ENCODE data around the gene MEGF10.

The MEGF10 gene

DNA sequence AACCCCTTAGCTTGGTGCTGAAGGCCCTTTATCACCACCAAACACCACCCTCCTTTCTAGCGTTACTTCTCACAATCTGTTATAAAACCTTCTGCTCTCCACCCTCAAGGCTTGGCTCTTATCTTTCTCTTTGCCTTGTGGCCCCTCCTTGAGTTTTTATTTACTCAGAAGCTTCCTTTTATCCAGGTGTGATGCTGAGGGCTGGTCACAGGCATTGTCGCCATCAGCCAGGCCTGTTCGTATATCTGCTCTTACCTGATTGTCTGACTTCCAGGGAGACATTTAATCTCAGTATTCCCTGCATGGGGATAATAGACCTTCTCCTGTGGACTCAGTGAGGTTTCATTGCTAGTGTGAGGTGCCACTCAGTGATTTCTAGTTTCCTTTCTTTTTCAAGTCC, 34.2 kb downstream of the MEGF10 start:
- DNase-seq (ENCODE audit: low read depth in 3 of 3, low spot score in 1 of 3) = no peak

DNA sequence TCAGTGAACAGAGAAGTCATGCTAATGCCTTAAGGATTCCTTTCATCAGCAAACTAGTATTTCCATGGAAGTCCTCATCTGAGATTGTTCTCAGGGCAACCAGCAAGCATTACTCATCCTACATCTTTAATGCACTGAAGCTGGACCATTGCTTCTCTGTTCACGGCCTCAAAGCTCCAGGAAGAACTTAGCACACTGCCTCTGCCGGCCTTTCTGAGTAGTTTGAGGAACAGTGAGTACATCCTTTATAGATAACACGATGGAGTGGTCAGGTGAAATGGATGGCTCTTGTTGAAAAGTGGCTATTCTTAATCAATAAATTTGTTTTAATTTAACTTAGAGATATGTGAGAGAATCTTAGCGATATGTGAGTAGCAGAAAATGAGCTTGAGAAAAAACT, 35.8 kb downstream of the MEGF10 start:
- DNase-seq (ENCODE audit: low read depth in 3 of 3, low spot score in 1 of 3) = no peak

DNA sequence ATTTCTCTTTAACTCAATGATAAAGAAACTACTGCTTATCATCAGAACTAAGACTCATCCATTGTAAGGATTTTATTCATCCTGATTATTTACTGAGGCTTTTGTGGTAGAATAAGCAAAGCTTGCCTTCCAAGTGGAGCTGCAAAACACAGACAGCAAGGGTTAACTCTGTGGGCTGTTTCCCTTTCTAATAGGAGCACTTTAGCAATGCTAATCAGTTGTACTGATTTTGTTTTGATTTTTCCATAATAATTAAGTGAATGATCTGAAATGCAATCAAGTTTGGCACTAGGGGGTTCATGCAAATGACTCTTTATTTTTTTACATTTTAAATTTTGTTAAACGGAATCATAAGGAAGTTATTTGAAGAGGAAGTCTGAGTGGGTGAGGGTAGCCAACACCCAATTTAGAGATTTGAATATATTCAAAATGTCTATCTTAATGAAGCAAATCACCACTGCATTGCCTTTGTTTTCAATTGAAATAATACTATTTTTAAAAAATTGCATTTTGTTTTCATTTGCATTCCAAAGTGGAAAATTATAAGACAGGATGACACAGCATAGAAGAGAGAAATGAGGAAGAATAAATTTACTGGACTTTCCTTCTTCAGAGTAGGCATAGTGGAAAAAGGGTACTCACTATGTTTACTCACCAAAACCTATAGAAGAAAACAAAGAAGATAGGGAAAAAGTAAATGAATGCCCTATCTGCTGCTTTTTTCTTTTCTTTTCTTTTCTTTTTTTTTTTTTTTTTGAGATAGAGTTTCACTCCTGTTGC, 36.6 kb downstream of the MEGF10 start:
- no peak for DNase-seq (ENCODE audit: low read depth in 3 of 3, low spot score in 1 of 3)

DNA sequence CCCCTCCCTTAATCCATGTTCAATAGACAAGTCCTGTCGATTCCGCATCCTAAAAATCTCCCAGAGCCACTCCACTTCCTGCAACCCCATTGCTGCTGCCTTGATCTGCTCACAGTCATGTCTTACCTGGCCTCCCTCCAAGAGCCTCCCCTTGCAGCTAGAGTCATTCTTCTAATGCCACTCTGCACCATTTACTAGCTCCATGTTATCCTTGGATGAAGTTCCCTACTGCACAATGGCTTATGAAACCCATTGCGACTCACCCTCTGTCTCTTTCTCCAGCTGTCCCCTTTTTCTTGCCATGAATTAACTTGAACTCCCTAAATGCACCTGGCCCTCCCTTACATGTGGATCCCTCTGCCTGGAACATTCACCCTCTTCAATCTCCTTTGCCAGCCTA, 39.5 kb downstream of the MEGF10 start:
- DNase-seq (ENCODE audit: low read depth in 3 of 3, low spot score in 1 of 3) = no peak

- DNase-seq (ENCODE audit: low read depth in 3 of 3, low spot score in 1 of 3) = no peak
These were observed 41.5 kb downstream of the MEGF10 start for GRCh38 chr5:127331890-127332649.

DNA sequence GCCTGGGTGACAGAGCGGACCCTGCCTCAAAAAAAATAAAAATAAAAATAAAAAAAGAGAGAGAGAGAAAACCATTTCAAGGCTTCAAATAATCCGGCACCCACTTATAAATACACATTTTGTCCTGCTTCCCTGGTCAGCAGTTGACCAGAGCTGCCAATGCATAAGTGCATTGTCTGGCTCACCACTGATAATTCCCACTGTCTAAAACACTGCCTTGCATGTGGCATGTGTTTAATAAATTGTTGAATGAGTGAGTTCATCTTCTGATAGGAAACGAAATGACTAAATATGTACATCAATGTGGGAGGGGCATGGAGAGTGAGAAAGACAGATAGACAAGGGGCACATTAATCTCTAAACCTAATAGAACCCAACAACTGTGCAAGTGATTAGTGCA, 42.9 kb downstream of the MEGF10 start:
- no peak for DNase-seq (ENCODE audit: low read depth in 3 of 3, low spot score in 1 of 3)

DNA sequence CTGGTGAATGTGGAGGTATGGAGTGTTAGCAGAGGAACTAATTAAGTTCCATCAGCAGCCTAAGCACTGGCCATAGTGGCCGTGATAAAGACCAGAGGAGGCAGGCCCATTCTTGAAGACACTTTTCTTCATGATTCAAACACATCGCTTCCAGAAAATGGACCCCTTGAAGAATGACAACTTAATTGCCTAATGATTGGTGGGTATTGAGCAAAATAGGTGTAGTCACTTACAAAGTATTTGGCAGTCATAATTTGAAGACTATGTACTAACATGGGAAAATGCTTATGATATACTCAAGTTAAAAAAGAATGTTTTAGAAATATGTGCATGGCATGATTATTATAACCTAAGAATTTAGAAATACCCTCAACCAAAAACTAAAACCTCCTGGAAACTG, 44.8 kb downstream of the MEGF10 start:
- no peak for DNase-seq (ENCODE audit: low read depth in 3 of 3, low spot score in 1 of 3)

- DNase-seq (ENCODE audit: low read depth in 3 of 3, low spot score in 1 of 3) = no peak
These were observed 47.3 kb downstream of the MEGF10 start for GRCh38 chr5:127337876-127338275.

GRCh38 chr5:127338501-127338900, 47.9 kb downstream of the MEGF10 start:
- no peak for DNase-seq (ENCODE audit: low read depth in 3 of 3, low spot score in 1 of 3)

DNA sequence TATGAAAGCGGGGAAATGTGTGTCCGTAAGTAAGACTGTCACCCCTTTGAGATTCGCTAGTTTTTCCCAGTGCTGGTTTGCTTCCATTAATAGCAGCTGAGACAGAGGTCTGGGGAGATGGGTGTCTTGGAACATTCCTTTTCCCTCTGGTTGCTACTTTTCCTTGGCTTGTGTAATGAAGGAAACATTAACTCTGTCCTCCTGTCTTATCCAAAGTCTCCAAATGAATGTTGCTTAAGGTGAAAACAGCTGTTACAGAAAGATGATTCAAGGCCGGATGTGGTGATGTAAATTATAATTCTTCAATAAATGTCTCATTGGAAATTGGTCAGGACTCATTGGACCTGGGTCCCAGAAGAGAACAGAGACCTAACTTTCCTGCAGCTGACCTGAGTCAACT, 50.0 kb downstream of the MEGF10 start:
- DNase-seq (ENCODE audit: low read depth in 3 of 3, low spot score in 1 of 3) = no peak

DNA sequence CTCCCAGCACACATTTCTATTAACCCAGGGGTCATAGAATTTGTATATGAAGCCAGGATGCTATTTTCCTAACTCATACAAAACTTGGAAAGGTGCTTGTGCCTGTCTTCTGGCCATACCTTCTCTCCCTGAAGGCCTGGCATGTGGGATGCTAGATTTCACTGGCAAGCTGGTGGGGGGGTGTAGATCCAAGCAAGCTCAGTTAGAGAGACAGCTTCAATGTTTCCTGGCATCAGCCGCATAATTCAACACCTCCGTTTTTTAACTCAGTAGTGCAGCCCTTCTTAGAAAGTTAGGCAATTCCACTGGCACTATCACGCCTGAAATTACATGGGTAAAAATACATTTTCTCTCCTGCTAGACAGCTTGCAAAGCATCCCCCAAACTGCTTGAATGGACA, 51.8 kb downstream of the MEGF10 start:
- DNase-seq (ENCODE audit: low read depth in 3 of 3, low spot score in 1 of 3) = no peak

GRCh38 chr5:127343313-127343712, 52.7 kb downstream of the MEGF10 start:
- no peak for DNase-seq (ENCODE audit: low read depth in 3 of 3, low spot score in 1 of 3)

DNA sequence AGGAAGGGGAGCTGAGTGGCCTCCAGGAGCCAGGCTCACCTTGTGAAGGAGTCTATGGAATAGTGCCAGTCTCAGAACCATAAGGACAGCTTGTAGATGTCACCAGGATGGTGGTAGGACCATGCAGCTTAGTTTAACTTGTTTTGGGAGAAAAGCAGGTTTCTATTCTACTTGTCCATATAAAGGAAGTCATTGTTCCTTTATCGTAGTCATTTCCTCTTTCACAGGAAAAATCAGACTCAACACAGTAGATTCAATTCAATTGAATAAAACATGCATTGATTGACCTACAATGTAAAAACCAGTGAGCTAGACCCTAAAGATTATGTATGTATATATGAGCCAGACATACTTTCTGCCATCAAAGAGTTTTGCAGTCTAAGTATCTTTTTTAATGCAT, 53.3 kb downstream of the MEGF10 start:
- no peak for DNase-seq (ENCODE audit: low read depth in 3 of 3, low spot score in 1 of 3)

- DNase-seq (ENCODE audit: low read depth in 3 of 3, low spot score in 1 of 3) = no peak
These were observed 54.3 kb downstream of the MEGF10 start for GRCh38 chr5:127344931-127345330.

- no peak for DNase-seq (ENCODE audit: low read depth in 3 of 3, low spot score in 1 of 3)
These were observed 60.8 kb downstream of the MEGF10 start for GRCh38 chr5:127351418-127351817.

GRCh38 chr5:127352068-127352467, 61.5 kb downstream of the MEGF10 start:
- DNase-seq (ENCODE audit: low read depth in 3 of 3, low spot score in 1 of 3) = no peak

DNA sequence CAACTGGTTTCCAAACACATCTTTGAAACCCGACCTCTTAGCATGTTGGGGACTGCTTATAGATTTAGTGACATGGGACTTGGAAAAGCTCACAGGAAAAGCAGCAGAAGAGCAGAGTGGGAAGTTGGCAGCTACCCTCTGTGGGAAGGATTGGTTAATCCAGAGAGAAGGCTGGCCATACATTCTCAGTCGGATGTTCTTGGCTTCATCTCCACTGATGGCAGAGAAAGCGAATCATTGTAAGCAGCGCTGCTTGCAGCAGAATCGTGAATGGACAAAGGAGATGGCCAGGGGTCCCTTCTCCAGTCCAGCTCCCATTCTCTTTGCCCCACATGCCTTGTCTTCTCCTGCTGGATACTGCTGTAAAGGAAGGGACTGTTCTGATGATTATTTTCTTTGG, 62.7 kb downstream of the MEGF10 start:
- DNase-seq (ENCODE audit: low read depth in 3 of 3, low spot score in 1 of 3) = no peak

DNA sequence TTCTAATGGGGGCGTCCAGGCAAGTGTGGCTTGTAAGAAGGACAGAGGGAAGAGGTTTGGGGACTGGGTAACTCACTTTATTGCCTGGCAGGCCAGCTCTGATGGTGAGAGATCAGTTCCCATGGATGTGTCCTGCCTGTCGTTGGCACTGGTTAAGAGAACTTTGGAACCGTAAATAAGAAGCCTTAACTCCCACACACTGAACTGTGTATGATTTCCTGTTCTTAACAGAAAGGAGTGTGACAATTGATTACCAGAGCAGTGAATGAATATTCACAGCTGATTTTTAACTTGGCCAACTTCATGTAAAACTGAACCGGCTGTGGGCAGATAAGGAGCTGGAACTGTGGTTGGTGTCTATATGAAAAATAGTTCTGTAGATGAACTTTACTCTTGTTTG, 63.2 kb downstream of the MEGF10 start:
- no peak for DNase-seq (ENCODE audit: low read depth in 3 of 3, low spot score in 1 of 3)

DNA sequence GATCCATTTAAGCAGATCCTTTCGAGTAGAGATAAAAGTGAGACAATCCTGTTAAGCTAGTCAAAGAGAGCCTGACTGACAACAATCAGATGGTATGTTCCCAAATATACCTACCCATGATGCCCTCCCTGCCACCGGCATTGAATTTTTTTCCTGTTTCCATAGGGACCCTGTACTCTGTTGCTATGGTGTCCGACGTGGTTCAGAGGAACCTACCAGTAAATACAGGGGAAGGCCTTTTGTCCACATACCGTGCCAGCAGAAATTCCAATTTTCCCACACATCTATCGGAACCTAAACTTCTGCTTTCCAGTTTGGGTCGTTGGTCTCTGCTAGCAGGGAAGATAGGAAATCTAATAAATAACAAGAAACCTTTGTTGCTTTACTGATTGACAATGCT, 64.7 kb downstream of the MEGF10 start:
- DNase-seq (ENCODE audit: low read depth in 3 of 3, low spot score in 1 of 3) = no peak

DNA sequence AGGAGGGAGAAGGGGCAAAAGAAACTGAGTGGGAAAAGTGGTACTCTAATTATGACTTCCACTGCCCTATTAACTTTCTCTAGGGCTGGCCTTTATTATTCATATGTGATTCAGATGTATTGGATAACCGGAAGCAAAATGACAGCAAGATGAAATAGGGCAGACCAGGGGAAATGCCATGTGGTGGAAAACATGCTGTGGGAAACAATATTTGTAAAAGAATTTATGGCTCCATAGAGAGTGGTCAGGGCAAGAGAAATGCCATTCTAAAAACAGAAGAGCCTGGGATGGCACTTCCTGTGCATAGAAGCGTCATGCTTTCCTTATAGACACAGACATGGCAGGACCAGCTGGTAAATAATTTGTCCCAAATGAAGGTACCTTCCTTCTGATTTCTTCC, 67.7 kb downstream of the MEGF10 start:
- DNase-seq (ENCODE audit: low read depth in 3 of 3, low spot score in 1 of 3) = no peak

GRCh38 chr5:127358740-127359139, 68.1 kb downstream of the MEGF10 start:
- no peak for DNase-seq (ENCODE audit: low read depth in 3 of 3, low spot score in 1 of 3)

DNA sequence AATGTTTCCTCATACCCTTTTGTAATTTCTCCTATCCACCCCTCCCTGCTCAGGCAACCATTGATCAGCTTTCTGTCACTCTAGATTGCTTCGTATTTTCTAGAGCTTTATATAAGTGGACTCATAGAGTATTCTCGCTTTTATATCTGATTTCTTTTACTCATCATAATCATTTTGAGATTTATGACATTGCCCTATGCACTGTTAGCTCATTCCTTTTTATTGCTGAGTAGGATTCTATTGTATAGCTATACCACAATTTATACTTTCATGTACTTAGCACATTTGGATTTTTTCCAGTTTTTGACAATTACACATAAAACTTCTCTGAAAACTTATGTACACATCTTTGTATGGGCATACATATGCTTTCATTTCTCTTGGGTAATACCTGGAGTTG, 68.9 kb downstream of the MEGF10 start:
- no peak for DNase-seq (ENCODE audit: low read depth in 3 of 3, low spot score in 1 of 3)

DNA sequence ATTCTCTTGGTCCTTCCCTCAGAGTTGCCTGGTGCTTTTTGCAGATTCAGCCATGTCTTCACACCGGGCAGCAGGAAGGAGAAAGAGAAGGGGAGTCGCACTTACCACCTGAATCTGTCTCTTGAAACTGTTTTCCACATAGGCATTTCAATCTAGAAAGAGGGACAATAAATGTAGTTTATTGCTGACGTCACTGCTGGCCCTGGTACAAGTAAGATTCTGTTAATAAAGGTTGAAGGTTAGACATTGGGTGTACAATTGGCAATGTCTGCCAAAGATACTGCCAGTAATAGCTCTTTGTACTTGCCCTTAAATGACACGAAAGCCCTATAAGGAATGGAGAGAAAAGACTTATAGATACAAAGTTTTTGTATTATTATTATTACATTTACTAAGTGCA, 72.8 kb downstream of the MEGF10 start:
- no peak for DNase-seq (ENCODE audit: low read depth in 3 of 3, low spot score in 1 of 3)
